ENCODE data around the gene FOXA3. TPM values are rescaled to one million over a fixed set of nuclear protein-coding genes. Genes with fewer than 3 reads are reported as not detected.

Gene FOXA3
- total RNA-seq = not detected in 2 replicates

- DNase-seq (ENCODE audit: low read depth, low spot score) = no peak
Measured at GRCh38 chr19:45863840-45864628, at the start of gene FOXA3. Gene FOXA3 (plus strand): TSS chr19:45864326. CDS start chr19:45864457, 131 bp downstream.

GRCh38 chr19:45814851-45815480, 49.2 kb upstream of the FOXA3 start, which contains the start of gene RSPH6A:
Gene RSPH6A (minus strand): TSS chr19:45815308. CDS start chr19:45815176, 132 bp downstream.
- DNase-seq (ENCODE audit: low read depth, low spot score) = no peak

GRCh38 chr19:45815481-45816216, 48.5 kb upstream of the FOXA3 start:
- DNase-seq (ENCODE audit: low read depth, low spot score) = no peak

GRCh38 chr19:45816236-45817009, 47.7 kb upstream of the FOXA3 start:
- no peak for DNase-seq (ENCODE audit: low read depth, low spot score)

GRCh38 chr19:45817010-45817724, 47.0 kb upstream of the FOXA3 start:
- DNase-seq (ENCODE audit: low read depth, low spot score) = peak; percentile 73

- DNase-seq (ENCODE audit: low read depth, low spot score) = no peak
Measured at GRCh38 chr19:45817725-45818301, 46.3 kb upstream of the FOXA3 start.

- DNase-seq (ENCODE audit: low read depth, low spot score) = no peak
Measured at GRCh38 chr19:45819769-45820168, 44.4 kb upstream of the FOXA3 start.

GRCh38 chr19:45820413-45821102, 43.6 kb upstream of the FOXA3 start:
- DNase-seq (ENCODE audit: low read depth, low spot score) = no peak

GRCh38 chr19:45821103-45821521, 43.0 kb upstream of the FOXA3 start:
- no peak for DNase-seq (ENCODE audit: low read depth, low spot score)

GRCh38 chr19:45821570-45821969, 42.6 kb upstream of the FOXA3 start:
- no peak for DNase-seq (ENCODE audit: low read depth, low spot score)

GRCh38 chr19:45822716-45823115, 41.4 kb upstream of the FOXA3 start:
- no peak for DNase-seq (ENCODE audit: low read depth, low spot score)

GRCh38 chr19:45823182-45823581, 40.9 kb upstream of the FOXA3 start:
- DNase-seq (ENCODE audit: low read depth, low spot score) = no peak

GRCh38 chr19:45824041-45824471, 40.1 kb upstream of the FOXA3 start:
- no peak for DNase-seq (ENCODE audit: low read depth, low spot score)

- no peak for DNase-seq (ENCODE audit: low read depth, low spot score)
Measured at GRCh38 chr19:45824531-45825262, 39.4 kb upstream of the FOXA3 start.

- no peak for DNase-seq (ENCODE audit: low read depth, low spot score)
Measured at GRCh38 chr19:45825263-45825605, 38.9 kb upstream of the FOXA3 start.

- DNase-seq (ENCODE audit: low read depth, low spot score) = no peak
Measured at GRCh38 chr19:45825917-45826893, 37.9 kb upstream of the FOXA3 start.

GRCh38 chr19:45826934-45827333, 37.2 kb upstream of the FOXA3 start:
- no peak for DNase-seq (ENCODE audit: low read depth, low spot score)

Measured in pulmonary artery endothelial cell (primary cell).